KBM-7 (cell line): ENCODE results near the gene PSTPIP1.

Experiments
- DNase-seq: peaks from one replicate; pipeline ENCODE4 v3.0.0-alpha.2; 2015
- in situ Hi-C: fragments of 300-500 bp; cut with MboI; formaldehyde crosslinking; loops from 2 replicates; pipeline ENCODE4 v1.14.3; 2020; ENCODE audit warnings: low sequenced_read_pairs, low pct_unique_long_range_greater_than_20kb, mixed read lengths

Gene PSTPIP1

GRCh38 chr15:77058468-77058867, 63.5 kb downstream of the PSTPIP1 start:
- in situ Hi-C loops: no loop called here
- no peak for DNase-seq

- in situ Hi-C loops: no loop called here
- DNase-seq: no peak
Measured at GRCh38 chr15:77059786-77060361, 64.9 kb downstream of the PSTPIP1 start.

- in situ Hi-C loops: no loop called here
- no peak for DNase-seq
Measured at GRCh38 chr15:77060546-77060945, 65.6 kb downstream of the PSTPIP1 start.

GRCh38 chr15:77063249-77063648, 68.3 kb downstream of the PSTPIP1 start:
- no peak for DNase-seq
- in situ Hi-C loops: no loop called here

- no peak for DNase-seq
- in situ Hi-C loops: no loop called here
Measured at GRCh38 chr15:77064063-77064462, 69.1 kb downstream of the PSTPIP1 start.

GRCh38 chr15:77064539-77065308, 69.8 kb downstream of the PSTPIP1 start:
- in situ Hi-C loops: no loop called here
- peak; percentile 58 for DNase-seq

- in situ Hi-C loops: no loop called here
- DNase-seq: no peak
Measured at GRCh38 chr15:77066971-77067690, 72.2 kb downstream of the PSTPIP1 start.

GRCh38 chr15:77067691-77068367, 72.9 kb downstream of the PSTPIP1 start:
- no peak for DNase-seq
- in situ Hi-C loops: no loop called here

- in situ Hi-C loops: no loop called here
Measured at GRCh38 chr15:77068633-77069032, 73.7 kb downstream of the PSTPIP1 start.

GRCh38 chr15:77069521-77070121, 74.7 kb downstream of the PSTPIP1 start:
- in situ Hi-C loops: no loop called here
- DNase-seq: peak; percentile 66

More at GRCh38 chr15:77068633-77069032, 73.7 kb downstream of the PSTPIP1 start:
- no peak for DNase-seq

- no peak for DNase-seq
- in situ Hi-C loops: no loop called here
Measured at GRCh38 chr15:77070180-77070494, 75.2 kb downstream of the PSTPIP1 start.

GRCh38 chr15:77070495-77071304, 75.8 kb downstream of the PSTPIP1 start, which contains the start of gene TSPAN3:
TSPAN3 (minus strand) TSS chr15:77071109; CDS start chr15:77070954, 155 bp downstream.
- DNase-seq: peak; percentile 96
- in situ Hi-C loops: no loop called here

- no peak for DNase-seq
- in situ Hi-C loops: no loop called here
Measured at GRCh38 chr15:77071305-77072223, 76.6 kb downstream of the PSTPIP1 start.

GRCh38 chr15:77074350-77074749, 79.4 kb downstream of the PSTPIP1 start:
- in situ Hi-C loops: no loop called here
- DNase-seq: no peak

GRCh38 chr15:77075528-77075927, 80.6 kb downstream of the PSTPIP1 start:
- no peak for DNase-seq
- in situ Hi-C loops: no loop called here

GRCh38 chr15:77076323-77076915, 81.5 kb downstream of the PSTPIP1 start:
- DNase-seq: no peak
- in situ Hi-C loops: no loop called here

- no peak for DNase-seq
- in situ Hi-C loops: no loop called here
Measured at GRCh38 chr15:77081971-77082370, 87.0 kb downstream of the PSTPIP1 start.
